DOHH2 (cell line): ENCODE results near the gene PHC1.

Experiments used
- H3F3A ChIP-seq: fragments of 200-600 bp; sonication (generic), shearing (Covaris generic); 2 replicates; pipeline ENCODE4 v1.6.0; 2016; ENCODE audit warnings: antibody characterized with exemption, mild to moderate bottlenecking; ENCODE audit not compliant: control insufficient read depth, insufficient read depth
- H3K27ac ChIP-seq: fragments of 200-600 bp; sonication (generic); 2 replicates; pipeline ENCODE4 v1.5.1; 2014; ENCODE audit warnings: low read depth, mild to moderate bottlenecking, low read length, moderate library complexity
- H3K27me3 ChIP-seq: fragments of 200-600 bp; sonication (generic); 2 replicates; pipeline ENCODE4 v1.6.1; 2014; ENCODE audit warnings: mild to moderate bottlenecking, low read length, mixed read lengths; ENCODE audit not compliant: control insufficient read depth
- H3K36me3 ChIP-seq: fragments of 200-600 bp; sonication (generic); 2 replicates; pipeline ENCODE4 v1.6.1; 2014; ENCODE audit warnings: mild to moderate bottlenecking, low read length, moderate library complexity, mixed read lengths; ENCODE audit not compliant: control insufficient read depth
- H3K4me1 ChIP-seq: fragments of 200-600 bp; sonication (generic); 2 replicates; pipeline ENCODE4 v1.6.1; 2014; ENCODE audit warnings: mild to moderate bottlenecking, low read length, mixed read lengths; ENCODE audit not compliant: control insufficient read depth
- H3K4me2 ChIP-seq: fragments of 200-600 bp; sonication (generic); 2 replicates; pipeline ENCODE4 v1.6.0; 2014; ENCODE audit warnings: mild to moderate bottlenecking, low read length, moderate library complexity
- H3K4me3 ChIP-seq: fragments of 200-600 bp; sonication (generic); 2 replicates; pipeline ENCODE4 v1.5.1; 2014; ENCODE audit warnings: mild to moderate bottlenecking, low read length, mixed read lengths
- H3K79me2 ChIP-seq: fragments of 200-600 bp; sonication (generic); 2 replicates; pipeline ENCODE4 v1.6.1; 2014; ENCODE audit warnings: mild to moderate bottlenecking, low read length, mixed read lengths; ENCODE audit not compliant: control insufficient read depth
- H3K9me2 ChIP-seq: fragments of 200-600 bp; sonication (generic); replicated peaks from 2 replicates; pipeline ENCODE4 v1.6.1; 2014; ENCODE audit warnings: mild to moderate bottlenecking, low read length, mixed read lengths; ENCODE audit not compliant: control insufficient read depth
- H3K9me3 ChIP-seq: fragments of 200-600 bp; sonication (generic); 2 replicates; pipeline ENCODE4 v1.6.1; 2014; ENCODE audit warnings: antibody characterized with exemption, low read length, mixed read lengths; ENCODE audit not compliant: control insufficient read depth, insufficient read depth
- H4K20me1 ChIP-seq: fragments of 200-600 bp; sonication (generic); 2 replicates; pipeline ENCODE4 v1.6.0; 2014; ENCODE audit warnings: low read depth, mild to moderate bottlenecking, antibody characterized with exemption, low read length, moderate library complexity; ENCODE audit not compliant: control insufficient read depth, insufficient read depth
- EZH2phosphoT487 ChIP-seq: fragments of 200-600 bp; sonication (generic); IDR thresholded peaks from 2 replicates; pipeline ENCODE4 v1.6.1; 2017; ENCODE audit warnings: borderline replicate concordance, mild to moderate bottlenecking, antibody characterized with exemption, low read length, moderate library complexity, mixed read lengths
- TF ChIP-seq, protein P1 (sequence below): fragments of 200-600 bp; sonication (generic); IDR thresholded peaks from one replicate; pipeline ENCODE4 v1.5.1; 2014; ENCODE audit warnings: antibody characterized with exemption, mild to moderate bottlenecking, low read depth, low read length; ENCODE audit not compliant: poor library complexity, severe bottlenecking

PHC1 gene

DNA sequence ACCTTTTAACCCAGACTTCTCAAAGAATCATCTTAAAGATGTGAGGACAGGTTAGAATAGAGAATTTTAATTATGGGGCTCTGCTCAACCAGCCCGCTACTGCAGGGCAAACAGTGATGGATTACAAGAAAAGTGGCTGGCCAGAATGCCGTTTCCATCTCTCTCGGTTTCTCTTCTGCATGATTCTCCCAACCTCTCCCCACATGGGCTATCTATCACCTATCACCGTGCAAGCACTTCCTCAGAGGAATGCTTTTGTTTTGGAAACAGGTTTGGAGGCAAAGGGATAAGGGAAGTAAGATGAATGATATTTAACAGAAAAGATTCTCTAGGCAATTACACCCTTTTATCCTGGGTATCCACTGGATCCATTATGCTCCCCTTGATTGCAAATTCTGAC is 37.4 kb upstream of the PHC1 start:
- no peaks in the 10 kb centered on the region for H3K36me3 ChIP-seq
- H3K27ac ChIP-seq, result no peak overlapping the region
- H3K4me1 ChIP-seq, result no peaks in the 10 kb centered on the region
- H3K79me2 ChIP-seq, result no peaks in the 10 kb centered on the region
- TF ChIP-seq, protein P1, sequence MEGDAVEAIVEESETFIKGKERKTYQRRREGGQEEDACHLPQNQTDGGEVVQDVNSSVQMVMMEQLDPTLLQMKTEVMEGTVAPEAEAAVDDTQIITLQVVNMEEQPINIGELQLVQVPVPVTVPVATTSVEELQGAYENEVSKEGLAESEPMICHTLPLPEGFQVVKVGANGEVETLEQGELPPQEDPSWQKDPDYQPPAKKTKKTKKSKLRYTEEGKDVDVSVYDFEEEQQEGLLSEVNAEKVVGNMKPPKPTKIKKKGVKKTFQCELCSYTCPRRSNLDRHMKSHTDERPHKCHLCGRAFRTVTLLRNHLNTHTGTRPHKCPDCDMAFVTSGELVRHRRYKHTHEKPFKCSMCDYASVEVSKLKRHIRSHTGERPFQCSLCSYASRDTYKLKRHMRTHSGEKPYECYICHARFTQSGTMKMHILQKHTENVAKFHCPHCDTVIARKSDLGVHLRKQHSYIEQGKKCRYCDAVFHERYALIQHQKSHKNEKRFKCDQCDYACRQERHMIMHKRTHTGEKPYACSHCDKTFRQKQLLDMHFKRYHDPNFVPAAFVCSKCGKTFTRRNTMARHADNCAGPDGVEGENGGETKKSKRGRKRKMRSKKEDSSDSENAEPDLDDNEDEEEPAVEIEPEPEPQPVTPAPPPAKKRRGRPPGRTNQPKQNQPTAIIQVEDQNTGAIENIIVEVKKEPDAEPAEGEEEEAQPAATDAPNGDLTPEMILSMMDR, result no peak
- TF ChIP-seq EZH2phosphoT487, result no peak
- H3F3A ChIP-seq, result no peaks in the 10 kb centered on the region
- no peaks in the 10 kb centered on the region for H4K20me1 ChIP-seq
- no peak overlapping the region for H3K4me2 ChIP-seq
- no peak overlapping the region for H3K4me3 ChIP-seq
- no peaks in the 10 kb centered on the region for H3K9me2 ChIP-seq
- no peaks in the 10 kb centered on the region for H3K9me3 ChIP-seq
- H3K27me3 ChIP-seq, result 0 out of 2 replicates have a peak, but pooled peaks cover 3% of the 10 kb centered on the region

GRCh38 chr12:8886502-8887284 is 27.6 kb upstream of the PHC1 start:
- Histone ChIP-seq H3K4me1 (peaks cover 4% of the 10 kb centered on the region), H3K9me3 (no peaks in the 10 kb centered on the region), H3K4me2 (no peak overlapping the region), H3F3A (no peaks in the 10 kb centered on the region), H3K4me3 (no peak overlapping the region), H3K9me2 (no peaks in the 10 kb centered on the region), H3K27me3 (no peaks in the 10 kb centered on the region), H3K79me2 (no peaks in the 10 kb centered on the region), H3K27ac (no peak overlapping the region), H3K36me3 (no peaks in the 10 kb centered on the region), H4K20me1 (no peaks in the 10 kb centered on the region)
- TF ChIP-seq, protein P1, result no peak
- no peak for TF ChIP-seq EZH2phosphoT487

DNA sequence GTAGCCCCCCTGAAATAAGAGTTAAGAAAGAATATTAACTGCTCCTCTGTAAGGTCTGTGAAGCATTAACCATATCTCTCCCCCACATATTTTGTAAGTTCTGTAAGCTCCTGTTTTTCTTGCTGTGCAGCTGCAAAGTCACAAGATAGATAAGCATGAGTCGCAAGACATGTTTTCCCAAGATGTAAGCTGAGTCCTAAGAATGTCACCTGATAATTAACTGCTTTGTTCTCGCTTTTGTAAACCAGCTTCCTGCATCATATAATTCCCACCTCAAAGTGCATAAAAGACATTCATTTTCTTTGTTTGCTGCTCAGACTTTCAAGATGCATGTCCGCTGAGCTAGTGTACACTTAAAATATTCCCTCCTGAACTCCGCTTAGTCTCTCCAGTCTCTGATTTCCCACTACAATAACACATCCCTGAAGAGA is 27.0 kb upstream of the PHC1 start:
- no peaks in the 10 kb centered on the region for H4K20me1 ChIP-seq
- H3F3A ChIP-seq, result no peaks in the 10 kb centered on the region
- H3K27me3 ChIP-seq, result no peaks in the 10 kb centered on the region
- H3K4me1 ChIP-seq, result peaks cover 4% of the 10 kb centered on the region
- no peak overlapping the region for H3K27ac ChIP-seq
- no peaks in the 10 kb centered on the region for H3K9me2 ChIP-seq
- H3K79me2 ChIP-seq, result no peaks in the 10 kb centered on the region
- H3K36me3 ChIP-seq, result no peaks in the 10 kb centered on the region
- TF ChIP-seq, protein P1, result no peak
- no peak for TF ChIP-seq EZH2phosphoT487
- no peaks in the 10 kb centered on the region for H3K9me3 ChIP-seq
- H3K4me2 ChIP-seq, result no peak overlapping the region
- no peak overlapping the region for H3K4me3 ChIP-seq
